Upper lobe of left lung (tissue), 4 donors: Measurements from ENCODE around the gene PFDN5.

ENCODE experiments used
- CTCF ChIP-seq, 6 experiments: fragments of 450-650 bp in 4 of 6; fragments of 200-600 bp in 2 of 6; sonication (generic) in 2 of 6; IDR thresholded peaks; one replicate each; pipeline ENCODE4 v1.5.1; 2016 to 2019; ENCODE audit warnings: antibody characterized with exemption in 6 of 6
- POLR2A ChIP-seq, 4 donors: fragments of 450-650 bp; IDR thresholded peaks; one replicate each; pipeline ENCODE4 v1.5.1; 2016 to 2017; ENCODE audit warnings: antibody characterized with exemption in 4 of 4, mild to moderate bottlenecking in 2 of 4
- POLR2AphosphoS5 ChIP-seq, 2 donors: sonication (generic); formaldehyde crosslinking; IDR thresholded peaks; one replicate each; pipeline ENCODE4 v1.5.1; 2017; ENCODE audit warnings: antibody characterized with exemption in 2 of 2

GRCh38 chr12:53338916-53339315, 43.6 kb downstream of the PFDN5 start:
- TF ChIP-seq CTCF (IDR thresholded peaks at IDR 0.05) = no peak
- no peak for TF ChIP-seq POLR2A (IDR thresholded peaks at IDR 0.05)
- TF ChIP-seq POLR2AphosphoS5 (IDR thresholded peaks at IDR 0.05) = no peak
